Stimulated activated CD4-positive, alpha-beta T cell treated with anti-CD3 and anti-CD28 coated beads, Interleukin-12 subunit alpha, Interleukin-12 subunit beta, amount 100 ng/mL, for 4 hours (primary cell): ENCODE results near the gene TRPM3.

Source experiments
- DNase-seq: peaks from one replicate; pipeline ENCODE4 v3.0.0-alpha.2; 2020

TRPM3 gene

GRCh38 chr9:70601000-70601951 lies 520.1 kb downstream of the TRPM3 start:
- no peak for DNase-seq

- DNase-seq, result no peak
Observed at GRCh38 chr9:70600506-70600905, 520.9 kb downstream of the TRPM3 start.

- no peak for DNase-seq
Observed at GRCh38 chr9:70597886-70598285, 523.5 kb downstream of the TRPM3 start.

GRCh38 chr9:70595211-70595610 lies 526.2 kb downstream of the TRPM3 start:
- DNase-seq, result no peak

GRCh38 chr9:70594386-70594944 lies 527.0 kb downstream of the TRPM3 start:
- DNase-seq, result no peak

- no peak for DNase-seq
Observed at GRCh38 chr9:70593241-70593640, 528.2 kb downstream of the TRPM3 start.

- DNase-seq, result no peak
Observed at GRCh38 chr9:70590315-70590677, 531.1 kb downstream of the TRPM3 start.

GRCh38 chr9:70589571-70590314 lies 531.7 kb downstream of the TRPM3 start:
- DNase-seq, result no peak

GRCh38 chr9:70588999-70589398 lies 532.4 kb downstream of the TRPM3 start:
- no peak for DNase-seq

- no peak for DNase-seq
Observed at GRCh38 chr9:70588381-70588780, 533.0 kb downstream of the TRPM3 start.

GRCh38 chr9:70587201-70587600 lies 534.2 kb downstream of the TRPM3 start:
- DNase-seq, result no peak

GRCh38 chr9:70586476-70586875 lies 534.9 kb downstream of the TRPM3 start:
- no peak for DNase-seq

- no peak for DNase-seq
Observed at GRCh38 chr9:70581955-70582350, 539.5 kb downstream of the TRPM3 start.

GRCh38 chr9:70581214-70581954 lies 540.0 kb downstream of the TRPM3 start:
- DNase-seq, result no peak

GRCh38 chr9:70580606-70581195 lies 540.7 kb downstream of the TRPM3 start:
- no peak for DNase-seq

- DNase-seq, result no peak
Observed at GRCh38 chr9:70579686-70580085, 541.7 kb downstream of the TRPM3 start.

- DNase-seq, result no peak
Observed at GRCh38 chr9:70578720-70579119, 542.7 kb downstream of the TRPM3 start.

GRCh38 chr9:70577671-70578070 lies 543.8 kb downstream of the TRPM3 start:
- DNase-seq, result no peak

- no peak for DNase-seq
Observed at GRCh38 chr9:70576116-70576515, 545.3 kb downstream of the TRPM3 start.

GRCh38 chr9:70574151-70574837 lies 547.1 kb downstream of the TRPM3 start:
- DNase-seq, result no peak

GRCh38 chr9:70573308-70573707 lies 548.1 kb downstream of the TRPM3 start:
- no peak for DNase-seq

GRCh38 chr9:70571258-70571657 lies 550.2 kb downstream of the TRPM3 start:
- no peak for DNase-seq
